ENCODE data around the gene ARID2. TPM values are rescaled to one million over a fixed set of nuclear protein-coding genes. Genes with fewer than 3 reads are reported as not detected.

Gene ARID2
- total RNA-seq, 1 donor from 2014 or later: 25.1 TPM

GRCh38 chr12:45730348-45731189, 1.1 kb downstream of the ARID2 start:
- H3K4me1 Mint-ChIP-seq (ENCODE audit: low read depth): peaks cover 49% of the 10 kb centered on the region
- no peaks in the 10 kb centered on the region for H3K9me3 Mint-ChIP-seq (ENCODE audit: low read depth)
- no peak for TF ChIP-seq CTCF (IDR thresholded peaks at IDR 0.05)
- H3K4me3 Mint-ChIP-seq (ENCODE audit: unreplicated experiment): peak overlapping the region; percentile 98
- DNase-seq (ENCODE audit: low spot score): no peak
- no peaks in the 10 kb centered on the region for H3K36me3 Mint-ChIP-seq (ENCODE audit: low read depth)
- H3K27ac Mint-ChIP-seq (ENCODE audit: unreplicated experiment): peak overlapping the region; percentile 90
- H3K27me3 Mint-ChIP-seq (ENCODE audit: low read depth): no peaks in the 10 kb centered on the region

GRCh38 chr12:45731190-45731775, 1.8 kb downstream of the ARID2 start:
- DNase-seq (ENCODE audit: low spot score): no peak
- H3K9me3 Mint-ChIP-seq (ENCODE audit: low read depth): no peaks in the 10 kb centered on the region
- H3K36me3 Mint-ChIP-seq (ENCODE audit: low read depth): no peaks in the 10 kb centered on the region
- no peaks in the 10 kb centered on the region for H3K27me3 Mint-ChIP-seq (ENCODE audit: low read depth)
- H3K4me3 Mint-ChIP-seq (ENCODE audit: unreplicated experiment): peak overlapping the region; percentile 98
- H3K4me1 Mint-ChIP-seq (ENCODE audit: low read depth): peaks cover 45% of the 10 kb centered on the region
- H3K27ac Mint-ChIP-seq (ENCODE audit: unreplicated experiment): peak overlapping the region; percentile 90
- no peak for TF ChIP-seq CTCF (IDR thresholded peaks at IDR 0.05)

GRCh38 chr12:45732250-45732649, 2.7 kb downstream of the ARID2 start:
- Mint-ChIP-seq H3K4me1 (ENCODE audit: low read depth) (peaks cover 45% of the 10 kb centered on the region), H3K9me3 (ENCODE audit: low read depth) (peaks cover 4% of the 10 kb centered on the region), H3K27me3 (ENCODE audit: low read depth) (no peaks in the 10 kb centered on the region), H3K4me3 (ENCODE audit: unreplicated experiment) (peak overlapping the region; percentile 44), H3K36me3 (ENCODE audit: low read depth) (peaks cover under 1% of the 10 kb centered on the region), H3K27ac (ENCODE audit: unreplicated experiment) (peak overlapping the region; percentile 82)
- no peak for DNase-seq (ENCODE audit: low spot score)
- TF ChIP-seq CTCF (IDR thresholded peaks at IDR 0.05): no peak

GRCh38 chr12:45732936-45733335, 3.4 kb downstream of the ARID2 start:
- no peak for DNase-seq (ENCODE audit: low spot score)
- H3K27ac Mint-ChIP-seq (ENCODE audit: unreplicated experiment): peak overlapping the region; percentile 71

More at GRCh38 chr12:45732936-45733335, 3.4 kb downstream of the ARID2 start:
- Mint-ChIP-seq H3K27me3 (ENCODE audit: low read depth) (no peaks in the 10 kb centered on the region), H3K9me3 (ENCODE audit: low read depth) (peaks cover 7% of the 10 kb centered on the region), H3K4me3 (ENCODE audit: unreplicated experiment) (peak overlapping the region; percentile 22), H3K36me3 (ENCODE audit: low read depth) (peaks cover 6% of the 10 kb centered on the region), H3K4me1 (ENCODE audit: low read depth) (peaks cover 42% of the 10 kb centered on the region)
- no peak for TF ChIP-seq CTCF (IDR thresholded peaks at IDR 0.05)

Data from chondrocyte (in vitro differentiated cells).